Effector memory CD8-positive, alpha-beta T cell (primary cell): Measurements from ENCODE around the gene RAB6A.
A peak's percentile ranks its signal among the peaks of the same experiment; 100 is the strongest.
"Not testable (repeated sequence)": the region's sequence is repeated elsewhere in the genome, so short reads cannot be mapped to it uniquely, and the experiment has no call there.

Experiments used
- ATAC-seq: fragments of 150-1000 bp; cut with Tn5 transposase; replicated peaks from 2 replicates; pipeline ENCODE4 v1.10.0; 2021; ENCODE audit warnings: mild to moderate bottlenecking, moderate library complexity
- DNase-seq, 3 experiments: peaks; one replicate each; pipeline ENCODE4 v3.0.0; 2021
- H3K27ac Mint-ChIP-seq, 2 donors: one replicate each; pipeline ENCODE4 v1.8.0; 2022; ENCODE audit warnings: mild to moderate bottlenecking in 2 of 2, mixed read lengths in 2 of 2, moderate library complexity in 2 of 2
- H3K27me3 Mint-ChIP-seq, 2 donors: one replicate each; pipeline ENCODE4 v1.8.0; 2022; ENCODE audit warnings: mixed read lengths in 2 of 2
- H3K36me3 Mint-ChIP-seq: one replicate; pipeline ENCODE4 v1.8.0; 2022; ENCODE audit warnings: mild to moderate bottlenecking, moderate library complexity, mixed read lengths; ENCODE audit not compliant: insufficient read depth
- H3K4me1 Mint-ChIP-seq, 2 donors: one replicate each; pipeline ENCODE4 v1.8.0; 2022; ENCODE audit warnings: low read depth in 2 of 2, mixed read lengths in 2 of 2
- H3K4me3 Mint-ChIP-seq, 2 donors: one replicate each; pipeline ENCODE4 v1.8.0; 2022; ENCODE audit warnings: mild to moderate bottlenecking in 2 of 2, mixed read lengths in 2 of 2, moderate library complexity in 2 of 2
- H3K9me3 Mint-ChIP-seq, 2 donors: one replicate each; pipeline ENCODE4 v1.8.0; 2022; ENCODE audit warnings: mixed read lengths in 2 of 2

Gene RAB6A

DNA sequence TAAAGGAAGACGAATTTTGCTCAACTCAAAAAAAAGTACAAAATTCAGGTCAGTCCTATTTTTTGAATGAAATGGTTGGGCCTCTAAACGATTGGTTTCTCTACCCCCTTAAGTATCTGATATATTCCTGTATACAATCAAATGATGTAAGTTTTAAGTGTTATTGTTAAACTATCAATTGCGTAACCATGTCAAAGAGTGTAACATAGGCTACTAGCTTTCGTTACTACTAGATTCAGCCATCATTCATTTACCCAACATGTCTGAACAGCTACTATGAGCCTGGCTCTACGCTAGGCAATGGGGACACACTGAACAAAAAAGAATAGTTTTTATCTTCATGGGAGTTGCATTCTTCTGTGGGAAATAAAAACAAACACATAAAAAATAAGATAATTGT is 3.3 kb downstream of the RAB6A start:
- H3K27me3 Mint-ChIP-seq, result no peaks in the 10 kb centered on the region
- peaks cover 29 to 48% of the 10 kb centered on the region in 2 donors for H3K4me1 Mint-ChIP-seq
- ATAC-seq, result no peak
- H3K36me3 Mint-ChIP-seq, result peaks cover 20% of the 10 kb centered on the region
- H3K27ac Mint-ChIP-seq, result no peak overlapping the region
- no peak overlapping the region for H3K4me3 Mint-ChIP-seq
- H3K9me3 Mint-ChIP-seq, result no peaks in the 10 kb centered on the region
- DNase-seq, result no peak

DNA sequence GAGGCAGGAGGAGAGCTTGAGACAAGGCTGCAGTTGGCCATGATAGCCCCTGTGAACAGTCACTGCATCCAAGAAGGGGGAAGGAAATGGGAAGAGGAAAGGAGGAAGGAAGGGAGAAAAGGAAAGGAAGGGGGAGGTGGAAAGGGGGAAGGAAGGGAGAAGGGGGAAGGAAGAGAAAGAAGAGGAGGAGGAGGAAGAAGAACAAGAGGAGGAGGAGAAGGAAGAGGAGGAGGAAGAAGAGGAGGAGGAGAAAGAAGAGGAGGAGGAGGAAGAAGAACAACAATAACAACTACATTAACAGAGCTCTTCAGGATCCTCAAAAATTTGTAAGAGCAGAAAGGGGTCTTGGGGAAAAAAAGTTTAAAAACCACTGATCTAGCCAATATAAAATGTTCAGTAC is 5.2 kb downstream of the RAB6A start:
- Mint-ChIP-seq H3K9me3 (no peaks in the 10 kb centered on the region), H3K4me3 (no peak overlapping the region), H3K36me3 (peaks cover 10% of the 10 kb centered on the region), H3K27me3 (no peaks in the 10 kb centered on the region), H3K4me1 (peaks cover 41 to 60% of the 10 kb centered on the region in 2 donors), H3K27ac (no peak overlapping the region)
- ATAC-seq, result no peak
- no peak for DNase-seq

DNA sequence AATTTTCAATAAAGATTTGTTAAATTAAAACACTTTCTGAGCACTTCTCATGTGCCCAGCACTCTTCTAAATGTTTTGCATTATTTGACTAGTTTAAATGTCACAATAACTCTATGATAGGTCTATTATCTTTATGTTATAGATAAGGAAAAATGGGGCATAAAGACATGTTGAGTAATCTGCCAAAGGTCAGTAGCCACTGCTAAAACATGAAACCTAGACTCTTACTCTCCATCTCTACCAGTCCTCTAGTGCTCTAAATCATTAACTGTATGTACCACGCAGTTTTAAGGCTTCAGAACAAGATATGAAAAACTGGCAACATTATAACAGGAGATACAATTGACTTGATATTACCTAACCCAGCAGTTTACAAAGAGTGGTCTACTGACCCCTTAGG is 6.9 kb downstream of the RAB6A start:
- ATAC-seq, result no peak
- peak overlapping the region in 1 of 2 donors; percentile 54 for H3K27ac Mint-ChIP-seq
- peaks cover 38 to 65% of the 10 kb centered on the region in 2 donors for H3K4me1 Mint-ChIP-seq
- peaks cover 7% of the 10 kb centered on the region for H3K36me3 Mint-ChIP-seq
- no peaks in the 10 kb centered on the region for H3K9me3 Mint-ChIP-seq
- peak overlapping the region in 1 of 2 donors; percentile 19 for H3K4me3 Mint-ChIP-seq
- no peak for DNase-seq
- H3K27me3 Mint-ChIP-seq, result no peaks in the 10 kb centered on the region

DNA sequence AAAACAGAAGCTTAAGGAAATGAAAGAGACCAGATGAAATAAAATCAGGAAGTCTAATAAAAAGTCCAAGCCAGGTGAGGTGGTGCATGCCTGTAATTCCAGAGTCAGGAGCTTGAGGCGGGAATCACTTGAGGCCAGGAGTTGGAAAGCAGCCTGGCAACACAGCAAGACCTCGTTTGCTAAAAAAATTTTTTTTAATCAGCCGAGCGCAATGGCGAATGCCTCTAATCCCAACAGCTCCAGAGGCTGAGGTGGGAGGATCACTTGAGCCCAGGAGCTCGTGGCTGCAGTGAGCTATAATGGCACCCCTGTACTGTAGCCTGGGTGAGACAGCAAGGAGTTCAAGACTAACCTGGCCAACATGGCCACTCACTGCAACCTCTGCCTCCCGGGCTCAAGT is 8.0 kb downstream of the RAB6A start:
- no peak for ATAC-seq
- Mint-ChIP-seq H3K36me3 (peaks cover 7% of the 10 kb centered on the region), H3K4me3 (no peak overlapping the region), H3K27me3 (no peaks in the 10 kb centered on the region), H3K4me1 (peaks cover 33 to 65% of the 10 kb centered on the region in 2 donors), H3K27ac (peak overlapping the region in 1 of 2 donors; percentile 83), H3K9me3 (no peaks in the 10 kb centered on the region)
- no peak for DNase-seq

DNA sequence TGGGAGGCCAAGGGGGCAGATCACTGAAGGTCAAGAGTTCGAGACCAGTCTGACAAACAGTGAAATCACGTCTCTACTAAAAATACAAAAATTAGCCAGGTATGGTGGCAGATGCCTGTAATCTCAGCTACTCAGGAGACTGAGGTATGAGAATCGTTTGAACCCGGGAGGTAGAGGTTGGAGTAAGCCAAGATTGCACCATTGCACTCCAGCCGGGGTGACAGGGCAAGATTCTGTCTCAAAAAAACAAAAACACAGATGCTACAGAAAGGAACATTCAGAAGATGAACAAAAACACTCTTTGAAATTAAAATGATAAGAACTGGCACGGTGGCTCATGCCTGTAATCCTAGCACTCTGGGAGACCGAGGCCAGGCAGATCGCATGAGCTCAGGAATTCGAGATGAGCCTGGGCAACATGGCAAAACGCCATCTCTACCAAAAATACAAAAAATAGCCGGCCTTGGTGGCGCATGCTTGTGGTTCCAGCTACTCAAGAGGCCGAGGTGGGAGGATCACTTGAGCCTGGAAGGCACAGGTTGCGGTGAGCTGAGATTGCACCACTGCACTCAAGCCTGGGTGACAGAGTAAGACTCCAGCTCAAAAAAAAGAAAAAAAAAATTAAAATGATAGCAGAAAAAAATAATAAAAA is 8.5 kb downstream of the RAB6A start:
- H3K27me3 Mint-ChIP-seq, result no peaks in the 10 kb centered on the region
- H3K27ac Mint-ChIP-seq, result peak overlapping the region; percentile 62 to 83
- peaks cover 35 to 66% of the 10 kb centered on the region in 2 donors for H3K4me1 Mint-ChIP-seq
- H3K9me3 Mint-ChIP-seq, result no peaks in the 10 kb centered on the region
- ATAC-seq (no peak), DNase-seq (no peak)
- H3K36me3 Mint-ChIP-seq, result peaks cover 7% of the 10 kb centered on the region
- peak overlapping the region in 1 of 2 donors; percentile 55 for H3K4me3 Mint-ChIP-seq

DNA sequence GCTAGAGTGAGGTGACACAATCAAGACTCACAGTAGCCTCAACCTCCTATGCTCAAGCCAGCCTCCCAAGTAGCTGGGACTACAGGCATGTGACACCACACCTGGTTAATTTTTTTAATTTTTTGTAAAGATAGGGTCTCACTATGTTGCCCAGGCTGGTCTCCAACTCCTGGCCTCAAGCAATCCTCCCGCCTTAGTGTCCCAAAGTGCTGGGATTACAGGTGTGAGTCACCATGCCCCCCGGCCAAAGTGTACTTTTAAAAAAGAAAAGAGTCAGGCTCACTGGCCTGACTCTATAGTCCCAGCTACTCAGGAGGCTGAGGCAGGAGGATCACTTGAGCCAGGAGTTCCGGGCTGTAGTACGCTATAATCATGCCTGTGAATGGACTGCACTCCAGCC is 10.0 kb downstream of the RAB6A start:
- Mint-ChIP-seq H3K27ac (peak overlapping the region; percentile 44 to 83), H3K4me1 (peaks cover 34 to 69% of the 10 kb centered on the region in 2 donors), H3K4me3 (peak overlapping the region in 1 of 2 donors; percentile 35)
- not testable (repeated sequence) for H3K27me3 Mint-ChIP-seq, H3K36me3 Mint-ChIP-seq, DNase-seq, ATAC-seq, H3K9me3 Mint-ChIP-seq

DNA sequence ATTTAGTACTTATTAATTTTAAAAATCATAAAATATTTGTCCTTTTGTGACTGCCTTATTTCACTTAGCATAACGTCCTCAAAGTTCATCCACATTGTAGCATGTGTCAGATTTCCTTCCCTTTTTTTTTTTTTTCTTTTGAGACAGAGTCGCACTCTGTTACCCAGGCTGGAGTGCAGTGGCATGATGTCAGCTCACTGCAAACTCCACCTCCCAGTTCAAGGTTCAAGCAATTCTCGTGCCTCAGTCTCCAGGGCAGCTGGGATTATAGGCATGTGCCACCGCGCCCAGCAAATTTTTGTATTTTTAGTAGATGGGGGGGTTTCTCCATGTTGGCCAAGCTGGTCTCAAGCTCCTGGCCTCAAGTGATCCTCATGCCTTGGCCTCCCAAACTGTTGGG is 10.6 kb downstream of the RAB6A start:
- DNase-seq (no peak), ATAC-seq (no peak)
- Mint-ChIP-seq H3K4me3 (no peak overlapping the region), H3K9me3 (no peaks in the 10 kb centered on the region), H3K36me3 (no peaks in the 10 kb centered on the region), H3K27me3 (no peaks in the 10 kb centered on the region), H3K4me1 (peaks cover 30 to 70% of the 10 kb centered on the region in 2 donors), H3K27ac (peak overlapping the region in 1 of 2 donors; percentile 56)

DNA sequence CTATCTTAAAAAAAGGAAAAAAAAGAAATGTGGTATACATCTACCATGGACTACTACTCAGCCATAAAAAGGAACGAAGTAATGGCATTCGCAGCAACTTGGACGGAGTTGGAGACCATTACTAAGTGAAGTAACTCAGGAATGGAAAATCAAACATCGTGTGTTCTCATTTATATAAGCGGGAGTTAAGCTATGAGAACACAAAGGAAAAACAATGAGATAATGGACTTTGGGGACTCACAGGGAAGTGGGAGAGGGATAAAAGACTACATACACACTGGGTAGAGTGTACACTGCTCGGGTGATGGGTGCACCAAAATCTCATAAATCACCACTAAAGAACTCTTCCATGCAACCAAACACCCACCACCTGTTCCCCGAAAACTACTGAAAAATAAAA is 11.8 kb downstream of the RAB6A start:
- ATAC-seq (no peak), DNase-seq (no peak)
- H3K4me3 Mint-ChIP-seq, result no peak overlapping the region
- H3K27ac Mint-ChIP-seq, result peak overlapping the region in 1 of 2 donors; percentile 38
- peaks cover under 1% of the 10 kb centered on the region for H3K36me3 Mint-ChIP-seq
- H3K9me3 Mint-ChIP-seq, result no peaks in the 10 kb centered on the region
- H3K27me3 Mint-ChIP-seq, result no peaks in the 10 kb centered on the region
- peaks cover 30 to 71% of the 10 kb centered on the region in 2 donors for H3K4me1 Mint-ChIP-seq

DNA sequence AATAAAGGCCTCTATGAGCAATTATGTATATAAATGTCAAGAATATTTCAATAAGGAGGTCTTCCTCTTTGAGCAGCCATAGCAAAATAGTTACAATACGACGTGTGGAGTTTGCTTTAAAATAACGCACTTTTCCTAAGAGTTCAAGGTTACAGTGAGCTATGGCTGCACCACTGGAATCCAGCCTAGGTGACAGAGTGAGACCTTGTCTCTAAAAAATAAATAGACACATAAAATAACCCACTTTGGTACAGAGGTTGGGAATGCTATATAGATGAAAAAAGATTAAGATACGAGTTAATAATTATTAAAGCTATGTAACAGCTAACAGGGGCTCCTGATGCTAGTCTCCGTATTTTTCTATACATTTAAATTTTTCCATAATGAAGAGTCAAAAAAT is 12.6 kb downstream of the RAB6A start:
- H3K36me3 Mint-ChIP-seq, result peaks cover 7% of the 10 kb centered on the region
- H3K4me3 Mint-ChIP-seq, result no peak overlapping the region
- no peaks in the 10 kb centered on the region for H3K27me3 Mint-ChIP-seq
- no peaks in the 10 kb centered on the region for H3K9me3 Mint-ChIP-seq
- H3K27ac Mint-ChIP-seq, result peak overlapping the region; percentile 10 to 59
- ATAC-seq (no peak), DNase-seq (no peak)
- peaks cover 33 to 71% of the 10 kb centered on the region in 2 donors for H3K4me1 Mint-ChIP-seq

DNA sequence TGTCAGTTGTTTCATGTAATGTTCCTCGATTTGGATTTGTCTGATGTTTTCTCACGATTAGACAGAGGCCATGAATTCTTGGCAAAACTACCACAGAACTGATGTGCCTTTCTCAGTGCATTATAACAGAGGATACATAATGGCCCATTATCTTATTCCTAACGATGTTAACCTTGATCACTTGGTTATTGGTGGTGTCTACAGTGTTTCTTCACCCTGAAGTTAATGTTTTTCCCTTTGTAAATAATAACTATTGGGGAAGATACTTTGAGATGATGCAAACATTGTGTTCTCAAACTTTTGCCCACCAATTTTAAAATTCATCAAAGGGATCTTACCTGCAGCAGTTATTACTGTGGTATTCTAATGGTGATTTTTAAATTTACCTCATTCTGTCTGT is 13.1 kb downstream of the RAB6A start:
- Mint-ChIP-seq H3K27ac (peak overlapping the region; percentile 10 to 59), H3K4me1 (peaks cover 38 to 74% of the 10 kb centered on the region in 2 donors), H3K36me3 (peaks cover 7% of the 10 kb centered on the region), H3K4me3 (no peak overlapping the region), H3K27me3 (no peaks in the 10 kb centered on the region), H3K9me3 (no peaks in the 10 kb centered on the region)
- no peak for ATAC-seq
- no peak for DNase-seq

DNA sequence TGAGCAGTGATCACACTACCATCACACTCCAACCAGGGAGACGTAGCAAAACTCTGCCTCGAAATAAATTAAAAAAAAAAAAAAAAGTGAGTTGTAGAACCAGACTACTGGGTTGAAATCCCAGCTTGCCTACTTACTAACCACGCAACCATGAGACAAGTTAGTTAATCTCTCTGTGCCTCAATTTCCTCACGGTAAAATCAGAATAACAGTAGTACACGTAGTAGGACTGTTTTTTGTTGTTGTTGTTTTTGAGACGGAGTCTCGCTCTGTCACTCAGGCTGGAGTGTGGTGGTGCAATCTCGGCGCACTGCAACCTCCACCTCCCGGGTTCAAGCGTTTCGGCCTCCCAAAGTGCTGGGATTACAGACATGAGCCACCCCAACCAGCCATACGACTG is 14.2 kb downstream of the RAB6A start:
- Mint-ChIP-seq H3K9me3 (no peaks in the 10 kb centered on the region), H3K36me3 (peaks cover 7% of the 10 kb centered on the region), H3K27ac (peak overlapping the region; percentile 32 to 90), H3K27me3 (no peaks in the 10 kb centered on the region), H3K4me1 (peaks cover 31 to 65% of the 10 kb centered on the region in 2 donors), H3K4me3 (no peak overlapping the region)
- DNase-seq (no peak), ATAC-seq (no peak)

DNA sequence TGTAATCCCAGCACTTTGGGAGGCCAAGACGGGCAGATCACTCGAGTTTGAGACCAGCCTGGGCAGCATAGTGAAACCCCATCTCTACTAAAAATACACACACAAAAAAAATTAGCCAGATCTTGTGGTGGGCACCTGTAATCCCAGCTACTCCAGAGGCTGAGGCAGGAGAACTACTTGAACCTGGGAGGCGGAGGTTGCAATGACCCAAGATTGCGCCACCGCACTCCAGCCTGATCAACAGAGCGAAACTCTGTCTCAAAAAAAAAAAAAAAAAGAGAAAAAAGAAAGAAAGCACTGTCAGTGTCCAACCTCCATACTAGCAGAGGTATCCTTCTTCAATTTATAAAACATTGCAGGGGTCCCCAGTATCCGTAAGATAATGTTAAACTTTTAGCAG is 17.8 kb downstream of the RAB6A start:
- no peak overlapping the region for H3K4me3 Mint-ChIP-seq
- H3K4me1 Mint-ChIP-seq, result peaks cover 19 to 32% of the 10 kb centered on the region in 2 donors
- no peaks in the 10 kb centered on the region for H3K27me3 Mint-ChIP-seq
- ATAC-seq (no peak), DNase-seq (no peak)
- peaks cover 7% of the 10 kb centered on the region for H3K36me3 Mint-ChIP-seq
- peak overlapping the region; percentile 63 to 73 for H3K27ac Mint-ChIP-seq
- H3K9me3 Mint-ChIP-seq, result no peaks in the 10 kb centered on the region

DNA sequence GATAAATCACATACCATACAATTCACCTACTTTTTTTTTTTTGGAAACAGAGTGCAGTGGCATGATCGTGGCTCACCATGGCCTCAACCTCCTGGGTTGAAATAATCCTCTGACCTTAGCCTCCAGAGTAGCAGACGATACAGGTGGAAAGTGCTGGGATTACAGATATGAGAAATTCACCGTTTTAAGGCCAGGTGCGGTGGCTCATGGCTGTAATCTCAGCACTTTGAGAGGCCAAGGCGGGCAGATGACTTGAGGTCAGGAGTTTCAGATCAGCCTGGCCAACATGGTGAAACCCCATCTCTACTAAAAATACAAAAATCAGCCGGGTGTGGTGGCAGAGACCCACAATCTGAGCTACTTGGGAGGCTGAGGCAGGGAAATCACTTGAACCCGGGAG is 24.9 kb downstream of the RAB6A start:
- Mint-ChIP-seq H3K27ac (peak overlapping the region in 1 of 2 donors; percentile 16), H3K4me3 (peak overlapping the region in 1 of 2 donors; percentile 18), H3K4me1 (peaks cover 21 to 28% of the 10 kb centered on the region in 2 donors), H3K36me3 (peaks cover 14% of the 10 kb centered on the region)
- DNase-seq, ATAC-seq, H3K9me3 Mint-ChIP-seq, H3K27me3 Mint-ChIP-seq: not testable (repeated sequence)

DNA sequence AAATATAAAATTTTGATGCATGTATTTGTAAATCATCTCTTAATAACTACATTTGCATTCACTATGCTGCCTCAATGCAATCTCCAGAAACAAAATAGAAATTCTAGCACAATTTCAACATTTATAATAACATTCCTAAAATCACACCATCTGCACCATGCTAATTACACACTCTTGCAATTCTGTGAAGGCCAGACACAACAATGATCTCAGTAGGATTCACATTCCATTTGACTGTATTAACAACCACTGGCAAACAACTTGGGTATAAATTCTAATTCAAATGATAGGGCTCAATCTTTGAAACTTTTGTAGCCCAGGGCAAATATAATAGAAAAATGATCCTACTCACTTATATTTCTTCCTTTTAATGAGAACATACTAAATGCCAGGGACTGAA is 25.9 kb downstream of the RAB6A start:
- no peak overlapping the region for H3K4me3 Mint-ChIP-seq
- H3K27me3 Mint-ChIP-seq, result no peaks in the 10 kb centered on the region
- no peak for ATAC-seq
- H3K4me1 Mint-ChIP-seq, result peaks cover 21 to 33% of the 10 kb centered on the region in 2 donors
- no peaks in the 10 kb centered on the region for H3K9me3 Mint-ChIP-seq
- peaks cover 22% of the 10 kb centered on the region for H3K36me3 Mint-ChIP-seq
- DNase-seq, result no peak
- peak overlapping the region; percentile 5 to 16 for H3K27ac Mint-ChIP-seq
